HG02970 (cell line): ENCODE measurements around the gene OSTF1.

Experiments
- ATAC-seq: cut with Tn5 transposase; IDR thresholded peaks from one replicate; pipeline ENCODE4 v1.9.1; 2021; ENCODE audit warnings: mild to moderate bottlenecking, moderate library complexity, moderate number of reproducible peaks; ENCODE audit not compliant: unreplicated experiment, low FRiP score

OSTF1 gene

DNA sequence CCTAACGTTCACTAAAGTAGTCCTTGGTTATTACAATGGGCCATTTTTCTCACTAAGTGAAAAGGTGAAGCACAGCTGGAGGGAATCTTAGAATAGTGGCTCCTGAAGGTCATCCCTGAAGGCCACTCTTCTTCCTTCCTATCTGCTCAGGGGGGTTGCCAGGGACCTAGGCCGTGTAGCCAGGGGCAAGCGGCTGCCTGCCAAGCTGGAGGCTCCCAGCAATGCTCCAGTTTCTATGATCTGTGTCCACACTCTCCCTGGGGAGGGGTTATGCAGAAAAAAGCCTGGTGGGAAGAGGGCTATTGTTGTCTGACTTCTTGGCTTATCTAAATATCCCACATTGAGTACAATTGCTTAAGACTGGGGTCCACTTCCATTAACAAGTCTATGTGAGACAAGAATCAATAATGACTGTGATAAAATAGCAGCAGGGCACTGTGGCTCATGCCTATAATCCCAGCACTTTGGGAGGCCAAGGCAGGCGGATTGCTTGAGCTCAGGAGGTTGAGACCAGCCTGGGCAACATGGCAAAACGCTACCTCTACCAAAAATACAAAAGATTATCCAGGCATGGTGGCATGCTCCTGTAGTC is 4.1 kb upstream of the OSTF1 start:
- ATAC-seq = no peak

GRCh38 chr9:75085640-75086039 is 2.7 kb upstream of the OSTF1 start:
- no peak for ATAC-seq

GRCh38 chr9:75086541-75087288 is 1.6 kb upstream of the OSTF1 start:
- no peak for ATAC-seq

DNA sequence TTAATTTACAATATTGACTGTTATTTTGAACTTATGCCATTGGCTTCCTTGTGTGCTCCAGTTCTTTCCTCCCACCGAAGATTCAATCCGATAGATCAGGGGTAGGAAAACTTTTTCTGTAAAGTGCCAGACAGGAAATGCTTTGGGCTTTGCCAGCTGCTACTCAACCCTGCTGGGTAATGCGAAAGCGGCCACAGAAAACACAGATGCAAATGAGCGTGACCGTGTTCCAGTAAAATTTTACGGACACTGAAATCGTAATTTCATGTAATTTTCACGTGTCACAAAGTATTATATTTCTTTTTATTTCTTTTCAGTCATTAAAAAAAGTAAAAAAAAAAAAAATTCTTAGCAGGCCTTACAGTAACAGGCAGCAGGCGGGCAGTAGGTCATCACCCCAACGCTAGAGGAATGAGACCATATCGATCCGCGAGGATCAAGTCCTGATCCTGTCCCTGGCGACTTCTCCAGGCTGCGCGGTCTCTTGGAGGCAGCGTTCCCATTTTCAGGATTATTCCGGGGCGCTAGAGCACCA is 958 bp upstream of the OSTF1 start:
- ATAC-seq = no peak

- ATAC-seq = peak; percentile 32
Measured at GRCh38 chr9:75088646-75089372, 495 bp downstream of the OSTF1 start.

DNA sequence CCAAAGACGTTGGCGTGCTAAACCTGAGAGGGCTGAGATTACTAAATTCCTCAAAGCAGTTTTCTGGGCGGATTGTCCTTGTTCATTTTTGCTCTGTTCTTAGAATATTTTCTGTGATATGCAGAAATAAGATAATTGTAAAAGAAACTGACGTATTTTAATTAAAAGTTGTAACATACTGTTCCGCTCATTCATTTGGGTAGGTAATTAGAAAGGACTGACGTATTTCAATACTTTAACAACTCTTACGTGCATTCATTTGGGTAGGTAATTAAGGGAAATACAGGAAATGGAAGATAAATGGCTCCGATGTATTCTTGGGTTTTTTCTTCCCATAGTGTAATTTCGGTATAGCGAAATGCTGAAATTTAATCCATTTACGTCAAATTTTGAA is 1.1 kb downstream of the OSTF1 start:
- no peak for ATAC-seq

GRCh38 chr9:75090579-75090978 is 2.3 kb downstream of the OSTF1 start:
- ATAC-seq = no peak

DNA sequence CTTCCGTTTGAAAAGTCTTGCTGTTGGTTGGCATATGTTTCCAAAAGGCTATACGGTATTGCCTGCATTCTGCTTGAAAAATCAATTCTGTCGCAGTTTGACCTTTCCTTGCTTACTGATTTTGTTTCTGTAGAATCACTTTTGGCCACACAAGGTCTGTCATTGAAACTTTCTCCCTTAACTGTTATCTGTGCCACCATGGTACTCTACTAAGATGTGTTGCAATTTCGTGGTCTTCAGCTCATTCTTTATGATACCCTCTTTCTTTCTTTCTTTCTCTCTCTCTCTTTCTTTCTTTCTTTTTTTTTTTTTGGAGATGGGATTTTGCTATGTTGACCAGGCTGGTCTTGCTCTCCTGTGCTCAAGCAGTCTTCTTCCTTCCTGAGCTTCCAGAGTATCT is 4.5 kb downstream of the OSTF1 start:
- no peak for ATAC-seq

DNA sequence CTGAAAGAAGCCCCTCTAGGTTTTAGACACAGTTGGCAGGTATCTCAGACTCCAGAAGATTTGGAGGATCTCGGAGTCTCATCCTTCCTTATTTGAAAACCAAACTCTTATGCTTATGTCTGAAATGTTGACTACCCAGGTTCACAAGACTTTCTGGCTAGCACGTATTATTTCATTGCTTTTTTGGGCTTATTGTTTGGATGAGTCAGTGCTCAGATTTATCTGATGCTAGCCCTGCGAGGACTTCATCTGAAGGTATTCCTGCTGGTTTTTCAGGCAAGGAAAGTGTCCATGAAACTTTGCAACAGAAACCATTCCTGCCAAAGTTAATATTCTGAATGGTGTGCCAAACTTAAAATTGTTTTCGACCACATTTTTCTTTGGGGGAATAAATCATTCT is 8.5 kb downstream of the OSTF1 start:
- ATAC-seq = no peak

- no peak for ATAC-seq
Measured at GRCh38 chr9:75101004-75101588, 12.8 kb downstream of the OSTF1 start.

GRCh38 chr9:75102177-75102790 is 14.0 kb downstream of the OSTF1 start:
- ATAC-seq = no peak

DNA sequence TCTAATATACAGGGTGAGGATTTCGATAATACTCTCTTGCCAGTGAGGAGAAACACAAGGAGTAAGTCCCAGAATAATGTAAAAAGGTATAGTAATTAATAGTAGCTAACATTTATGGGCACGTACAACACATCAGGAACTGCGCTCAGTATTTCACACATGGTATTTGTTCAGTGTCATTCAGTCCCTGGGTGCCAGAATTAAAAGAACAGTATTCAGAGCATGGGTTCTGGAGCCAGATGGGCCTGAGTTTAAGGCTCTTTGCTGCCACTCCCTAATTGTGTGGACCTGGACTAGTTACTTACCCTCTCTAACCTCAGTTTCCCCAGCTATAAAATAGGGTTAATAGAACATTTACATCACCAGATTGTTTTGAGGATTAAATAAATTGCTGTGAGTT is 16.3 kb downstream of the OSTF1 start:
- no peak for ATAC-seq

- no peak for ATAC-seq
Measured at GRCh38 chr9:75105019-75105540, 16.8 kb downstream of the OSTF1 start.

DNA sequence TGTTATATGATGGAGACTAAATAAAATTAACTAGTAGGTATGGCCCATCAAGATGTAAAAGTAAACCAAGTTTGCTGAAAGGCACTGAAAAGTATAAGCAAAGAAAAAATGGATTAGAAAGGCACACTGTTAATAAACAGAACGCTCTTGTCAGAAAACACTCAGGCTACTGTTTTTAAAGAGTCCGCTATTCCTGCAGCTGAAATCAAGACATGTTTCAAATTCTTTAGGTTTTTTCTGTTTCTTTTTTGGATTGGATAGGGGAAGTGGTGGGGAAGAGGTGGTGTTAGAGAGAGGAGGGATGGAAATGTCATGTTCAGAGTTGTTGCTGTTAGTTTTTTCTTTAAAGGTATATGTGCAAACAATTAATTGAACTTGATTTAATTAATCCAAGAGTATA is 17.5 kb downstream of the OSTF1 start:
- ATAC-seq = no peak

- no peak for ATAC-seq
Measured at GRCh38 chr9:75106857-75107256, 18.5 kb downstream of the OSTF1 start.

DNA sequence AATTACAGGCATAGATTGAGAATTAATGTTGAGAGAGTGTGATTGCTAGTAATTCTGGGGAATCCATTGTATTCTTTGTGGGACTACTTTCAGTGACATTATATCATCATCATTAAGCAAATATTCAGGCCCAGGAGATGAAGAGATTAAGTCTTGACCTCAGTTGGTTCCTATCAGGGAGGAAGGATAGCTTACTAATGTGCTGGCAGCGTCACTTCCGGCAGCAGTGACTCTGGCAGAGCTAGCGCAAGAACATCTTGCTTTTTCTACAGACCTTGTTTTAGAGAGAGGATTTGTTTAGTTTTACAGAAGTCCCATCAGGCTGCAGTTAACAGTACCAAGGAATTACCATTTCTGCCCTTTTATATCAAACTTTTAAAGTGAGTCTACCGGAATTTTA is 20.3 kb downstream of the OSTF1 start:
- ATAC-seq = no peak

- ATAC-seq = no peak
Measured at GRCh38 chr9:75109210-75109839, 21.0 kb downstream of the OSTF1 start.

- ATAC-seq = no peak
Measured at GRCh38 chr9:75111019-75111622, 22.8 kb downstream of the OSTF1 start.

GRCh38 chr9:75112789-75113188 is 24.5 kb downstream of the OSTF1 start:
- ATAC-seq = no peak

DNA sequence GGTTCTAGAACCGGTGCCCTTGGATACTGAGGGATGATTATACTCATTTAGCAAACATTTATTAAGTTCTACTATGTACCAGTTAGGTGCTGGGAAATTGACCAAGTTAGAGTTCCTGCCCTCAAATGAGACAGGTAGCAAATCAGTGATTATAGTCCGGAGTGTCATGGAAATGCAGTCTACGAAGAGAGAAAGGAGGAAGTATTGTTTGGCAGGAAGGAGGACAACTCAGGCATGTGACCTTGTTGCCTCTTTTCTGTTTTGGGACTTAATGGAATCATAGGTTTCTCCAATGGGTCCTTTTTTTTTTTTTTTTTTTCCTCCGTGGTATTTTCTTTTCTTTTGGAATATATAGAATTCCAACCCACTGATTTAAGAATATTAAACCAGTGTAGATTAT is 28.0 kb downstream of the OSTF1 start:
- ATAC-seq = no peak
